Activated T-cell treated with anti-CD3 and anti-CD28 coated beads, Interleukin-2, amount 50 U/mL, for 48 hours (primary cell): Measurements from ENCODE around the gene FMO4.
A peak's percentile ranks its signal among the peaks of the same experiment; 100 is the strongest.
"Not testable (repeated sequence)": the region's sequence is repeated elsewhere in the genome, so short reads cannot be mapped to it uniquely, and the experiment has no call there.

Experiments used
- DNase-seq, 2 experiments: peaks; one replicate each; pipeline ENCODE4 v3.0.0-alpha.2; 2020

The FMO4 gene, protein sequence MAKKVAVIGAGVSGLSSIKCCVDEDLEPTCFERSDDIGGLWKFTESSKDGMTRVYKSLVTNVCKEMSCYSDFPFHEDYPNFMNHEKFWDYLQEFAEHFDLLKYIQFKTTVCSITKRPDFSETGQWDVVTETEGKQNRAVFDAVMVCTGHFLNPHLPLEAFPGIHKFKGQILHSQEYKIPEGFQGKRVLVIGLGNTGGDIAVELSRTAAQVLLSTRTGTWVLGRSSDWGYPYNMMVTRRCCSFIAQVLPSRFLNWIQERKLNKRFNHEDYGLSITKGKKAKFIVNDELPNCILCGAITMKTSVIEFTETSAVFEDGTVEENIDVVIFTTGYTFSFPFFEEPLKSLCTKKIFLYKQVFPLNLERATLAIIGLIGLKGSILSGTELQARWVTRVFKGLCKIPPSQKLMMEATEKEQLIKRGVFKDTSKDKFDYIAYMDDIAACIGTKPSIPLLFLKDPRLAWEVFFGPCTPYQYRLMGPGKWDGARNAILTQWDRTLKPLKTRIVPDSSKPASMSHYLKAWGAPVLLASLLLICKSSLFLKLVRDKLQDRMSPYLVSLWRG

DNA sequence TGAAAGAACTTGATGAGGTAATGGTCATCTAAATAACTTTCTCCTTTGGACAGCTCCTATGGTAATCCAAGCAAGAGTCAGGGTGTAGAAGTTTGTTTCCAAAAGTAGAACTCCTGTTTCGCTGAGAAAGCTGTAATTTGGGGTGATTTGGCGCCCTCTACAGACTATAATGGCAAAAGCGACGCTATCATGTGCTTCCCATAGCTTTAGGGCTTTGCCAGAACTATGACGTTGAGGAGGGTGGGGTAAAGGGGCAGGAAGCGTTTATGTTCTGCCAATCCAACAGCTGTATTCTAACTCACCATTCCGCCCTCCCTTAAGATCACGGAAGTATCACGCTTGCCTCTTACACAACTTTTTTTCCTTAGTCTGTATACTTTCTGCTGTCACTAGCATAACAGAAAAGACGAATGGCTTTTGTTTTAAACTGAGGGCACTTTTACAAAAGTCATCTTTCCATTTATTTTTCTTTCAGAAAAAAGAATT, at the start of gene FMO4:
TSS of gene FMO4 (plus strand) at position 349 of the 486 bp plus-strand sequence. CDS start 5,643 bp downstream, outside the sequence.
- peak; percentile 80 to 81 for DNase-seq

DNA sequence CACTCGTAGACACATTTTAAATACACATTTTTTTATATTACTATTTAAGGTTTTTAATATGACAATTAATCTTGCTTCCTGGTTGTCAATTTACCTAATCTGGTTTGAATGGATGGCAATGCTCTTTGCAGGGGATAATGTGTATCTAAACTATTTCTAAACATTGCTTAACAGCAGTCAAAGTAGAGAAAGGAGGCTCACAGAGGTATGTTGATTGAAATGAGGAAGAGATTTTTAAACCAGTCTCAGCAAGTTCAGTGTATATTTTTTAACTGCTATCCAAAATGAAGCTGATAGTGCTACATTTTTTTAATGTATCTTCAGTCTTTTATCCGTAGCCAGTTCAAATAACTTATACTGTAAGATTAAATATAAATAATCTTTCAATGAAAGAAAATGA, 48.3 kb upstream of the FMO4 start:
- DNase-seq = no peak

DNA sequence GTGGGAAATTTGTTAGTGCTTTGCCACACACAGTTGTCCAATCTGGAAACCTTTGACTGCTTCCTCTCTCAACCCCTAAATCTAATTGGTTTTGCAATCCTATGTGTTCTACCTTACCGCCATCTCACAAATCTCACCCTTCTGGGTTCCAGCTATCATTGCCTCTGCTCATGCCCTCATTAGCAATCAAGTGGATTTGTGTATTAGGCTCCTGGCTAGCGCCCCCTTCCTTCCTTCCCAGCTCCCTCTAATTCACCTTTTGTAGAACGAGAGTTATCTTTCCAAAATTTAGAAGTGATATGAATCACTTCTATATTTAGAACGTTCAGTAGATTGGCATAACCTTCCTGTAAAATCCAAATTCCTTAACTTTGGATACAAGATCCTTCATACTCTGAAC, 47.1 kb upstream of the FMO4 start:
- DNase-seq = no peak

DNA sequence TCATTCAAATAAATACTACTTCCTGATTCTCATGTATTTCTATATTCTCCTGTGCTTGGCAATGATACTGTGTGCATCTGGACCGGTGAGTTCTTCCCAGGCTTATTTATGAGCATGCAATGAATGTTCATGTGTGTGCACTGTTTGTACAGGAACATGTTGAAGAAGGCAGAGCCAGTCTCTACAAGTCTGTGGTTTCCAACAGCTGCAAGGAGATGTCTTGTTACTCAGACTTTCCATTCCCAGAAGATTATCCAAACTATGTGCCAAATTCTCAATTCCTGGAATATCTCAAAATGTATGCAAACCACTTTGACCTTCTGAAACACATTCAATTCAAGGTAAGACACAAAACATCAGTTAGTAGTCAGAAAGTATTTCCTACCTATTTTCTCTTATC, 46.6 kb upstream of the FMO4 start:
- no peak for DNase-seq

DNA sequence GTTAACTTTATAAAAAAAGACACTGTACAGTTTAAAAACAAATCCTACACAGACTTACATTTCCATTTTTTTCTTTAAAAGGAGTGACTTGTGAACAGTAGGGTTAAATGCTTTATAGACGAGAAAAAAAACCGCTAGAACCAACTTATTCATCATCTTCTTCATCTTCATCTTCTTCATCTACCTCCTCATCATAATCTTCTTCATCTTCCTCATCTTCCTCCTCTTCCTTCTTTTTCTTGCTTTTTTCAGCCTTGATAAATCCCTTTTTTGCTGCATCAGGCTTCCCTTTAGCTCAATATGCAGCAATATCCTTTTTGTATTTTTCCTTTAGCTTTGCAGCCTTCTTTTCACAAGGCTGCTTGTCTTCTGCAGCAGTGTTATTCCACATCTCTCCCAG, 43.2 kb upstream of the FMO4 start:
- DNase-seq = no peak

DNA sequence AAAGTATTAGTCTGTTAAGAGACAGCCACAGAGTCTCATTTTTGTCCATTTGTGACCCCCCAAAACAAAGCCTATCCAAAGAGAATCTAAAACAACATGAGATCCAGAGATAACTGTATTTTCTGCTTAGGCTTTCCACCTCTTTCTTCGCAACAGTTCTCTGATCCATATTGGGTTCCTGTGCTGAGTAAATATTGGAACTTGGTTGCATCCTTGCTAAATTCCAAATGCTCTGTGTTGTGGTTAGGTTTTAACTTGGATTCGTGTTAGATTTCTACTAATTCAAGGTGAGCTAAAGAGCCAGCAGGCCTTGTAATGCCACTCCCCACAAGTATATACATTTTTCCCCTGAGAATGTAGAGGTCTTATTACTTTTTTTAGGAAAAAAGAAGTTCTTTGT, 36.4 kb upstream of the FMO4 start:
- no peak for DNase-seq

DNA sequence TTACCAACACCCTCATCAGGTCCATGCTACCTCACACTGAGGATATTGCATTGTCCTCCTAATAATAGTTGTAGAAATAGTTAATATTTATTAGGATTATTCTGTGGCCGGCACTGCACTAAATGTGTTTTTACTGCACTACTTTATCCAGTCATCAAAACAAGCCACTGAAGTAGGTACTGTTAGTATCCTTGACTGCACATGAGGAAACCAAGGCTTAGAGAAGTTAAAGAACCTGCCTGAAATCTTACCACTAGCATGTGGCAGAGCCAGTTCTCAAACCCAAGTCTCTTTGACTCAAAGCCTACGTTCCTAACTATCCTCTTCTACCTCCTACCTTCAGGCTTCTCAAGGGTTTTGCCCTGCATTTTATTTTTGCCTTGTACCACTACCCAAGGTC, 34.7 kb upstream of the FMO4 start:
- DNase-seq = no peak

DNA sequence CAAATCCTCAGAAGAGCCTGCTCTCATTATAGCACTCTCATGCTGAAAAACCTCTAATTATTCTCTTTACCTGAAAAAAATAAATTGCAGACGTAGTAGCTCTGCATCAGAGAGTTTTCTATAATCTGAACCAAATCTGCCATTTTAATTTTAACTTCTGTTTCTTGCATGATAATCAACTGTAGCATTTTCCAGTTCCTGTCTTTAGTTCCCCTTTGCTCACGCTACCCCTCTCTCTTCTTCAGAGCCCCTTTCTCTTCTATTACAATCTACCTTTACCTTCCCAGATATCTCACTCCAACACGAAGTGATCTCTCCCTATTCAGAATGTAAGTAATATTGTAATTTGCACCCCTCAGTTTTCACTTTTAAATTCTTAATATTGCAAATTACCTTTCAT, 34.3 kb upstream of the FMO4 start:
- DNase-seq = no peak

DNA sequence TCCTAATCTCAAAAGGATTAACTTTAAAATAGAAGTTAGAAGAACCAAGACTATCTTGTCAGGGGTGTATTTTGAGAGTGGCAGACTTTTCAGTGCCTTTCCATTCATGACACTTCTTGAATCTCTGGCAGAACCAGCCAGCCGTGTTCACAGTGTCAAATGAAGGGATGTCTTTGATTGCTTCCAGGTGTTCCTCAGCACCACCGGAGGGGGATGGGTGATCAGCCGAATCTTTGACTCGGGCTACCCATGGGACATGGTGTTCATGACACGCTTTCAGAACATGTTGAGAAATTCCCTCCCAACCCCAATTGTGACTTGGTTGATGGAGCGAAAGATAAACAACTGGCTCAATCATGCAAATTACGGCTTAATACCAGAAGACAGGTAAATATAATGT, 33.4 kb upstream of the FMO4 start:
- no peak for DNase-seq

DNA sequence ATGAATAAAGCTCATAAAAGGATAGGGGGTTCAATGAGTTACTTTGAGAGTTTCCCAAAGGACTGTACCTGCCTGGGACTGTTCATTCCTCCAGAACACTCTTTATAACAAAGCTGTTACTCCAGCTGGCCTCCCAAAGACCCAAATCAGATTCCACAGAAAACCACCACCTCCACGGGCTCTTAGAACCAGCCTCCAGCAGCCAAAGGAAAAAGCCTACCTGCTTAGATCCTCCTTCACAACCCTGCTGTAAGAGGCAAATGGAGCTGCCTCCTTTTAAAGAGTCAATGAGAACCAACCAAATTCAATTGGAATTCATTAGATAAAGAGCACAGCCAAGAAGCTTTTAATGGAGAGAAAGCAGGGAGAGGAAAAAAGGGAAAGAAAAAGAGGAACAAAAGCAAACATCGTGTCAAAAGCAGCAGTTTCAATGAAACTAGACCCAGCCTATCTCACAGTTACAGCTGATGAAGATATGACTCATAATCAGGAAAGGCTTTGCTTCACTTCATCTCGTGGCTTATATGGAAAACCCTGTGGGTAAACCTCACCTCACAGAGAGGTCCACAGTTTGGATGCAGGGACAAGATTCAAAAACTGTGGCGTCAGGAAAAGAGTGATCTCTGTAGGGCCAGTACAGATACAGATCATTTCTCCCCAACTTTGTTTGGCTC, 27.8 kb upstream of the FMO4 start:
- DNase-seq = no peak

DNA sequence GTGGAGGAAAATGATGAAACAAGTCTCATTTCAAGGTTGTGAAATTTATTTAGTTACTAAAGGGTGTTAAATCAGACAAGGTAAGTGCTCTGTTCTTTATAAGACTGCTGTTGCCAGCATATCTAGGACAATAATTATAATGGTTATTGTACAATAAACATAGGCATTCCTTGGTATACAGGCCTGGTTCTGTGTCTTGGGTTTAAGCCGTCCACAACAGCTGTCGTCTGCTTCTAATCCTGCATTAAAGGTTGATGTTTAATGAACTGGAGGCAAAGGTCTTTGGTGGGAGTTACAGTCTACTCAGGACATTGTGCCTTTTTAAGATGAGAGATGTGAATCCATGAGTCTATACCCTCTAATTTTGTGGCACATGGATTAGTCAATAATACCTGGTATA, 23.4 kb upstream of the FMO4 start:
- no peak for DNase-seq

DNA sequence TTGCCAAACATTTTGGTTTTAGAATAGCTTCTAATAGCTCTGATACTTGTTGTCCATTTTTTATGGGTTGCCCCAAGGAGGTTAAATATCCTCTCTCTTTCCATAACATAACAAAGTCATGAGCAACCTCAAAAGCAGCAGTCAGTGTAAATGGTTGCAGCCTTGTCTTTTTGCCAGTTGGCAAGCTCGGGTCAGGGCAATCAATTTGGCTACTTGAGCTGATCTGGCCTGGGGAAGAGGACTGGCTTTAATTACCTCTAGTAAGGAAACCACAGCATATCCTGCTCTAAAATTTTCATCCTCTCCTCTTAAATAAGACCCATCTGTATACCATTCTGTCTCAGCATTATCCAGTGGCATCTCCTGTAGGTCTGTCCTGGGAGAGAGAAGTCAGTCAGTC, 21.2 kb upstream of the FMO4 start:
- DNase-seq = no peak

DNA sequence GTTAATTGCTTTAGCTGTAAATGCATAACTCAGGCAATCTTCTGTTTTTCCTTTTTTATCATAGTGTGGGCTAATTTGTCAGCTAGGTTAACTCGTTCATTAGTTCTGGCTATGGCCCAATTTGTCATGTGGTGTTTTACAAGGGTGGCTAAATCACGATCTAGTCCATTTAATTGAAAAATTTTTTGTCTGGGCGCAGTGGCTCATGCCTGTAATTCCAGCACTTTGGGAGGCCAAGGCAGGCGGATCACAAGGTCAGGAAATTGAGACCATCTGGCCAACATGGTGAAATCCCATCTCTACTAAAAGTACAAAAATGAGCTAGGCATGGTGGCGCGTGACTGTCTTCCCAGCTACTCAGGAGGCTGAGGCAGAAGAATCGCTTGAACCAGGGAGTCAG, 18.6 kb upstream of the FMO4 start:
- DNase-seq = not testable (repeated sequence)

DNA sequence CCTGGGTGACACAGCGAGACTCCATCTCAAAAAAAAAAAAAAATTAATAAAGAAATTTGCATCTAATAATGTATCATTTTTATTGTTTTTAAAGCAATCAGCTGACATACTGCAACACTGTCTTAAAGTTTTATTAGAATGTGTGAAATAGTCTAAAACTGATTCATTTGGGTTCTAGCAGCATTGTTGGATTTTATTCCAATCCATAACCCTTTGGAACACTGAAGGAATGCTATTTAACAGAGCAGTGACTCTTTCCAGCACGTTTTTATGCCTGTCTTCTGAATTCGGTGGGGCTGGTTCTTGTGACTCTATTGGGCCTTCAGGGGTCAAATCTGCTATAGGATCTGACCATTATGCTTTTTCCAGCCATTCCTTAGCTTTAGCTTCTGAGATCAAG, 18.2 kb upstream of the FMO4 start:
- no peak for DNase-seq

DNA sequence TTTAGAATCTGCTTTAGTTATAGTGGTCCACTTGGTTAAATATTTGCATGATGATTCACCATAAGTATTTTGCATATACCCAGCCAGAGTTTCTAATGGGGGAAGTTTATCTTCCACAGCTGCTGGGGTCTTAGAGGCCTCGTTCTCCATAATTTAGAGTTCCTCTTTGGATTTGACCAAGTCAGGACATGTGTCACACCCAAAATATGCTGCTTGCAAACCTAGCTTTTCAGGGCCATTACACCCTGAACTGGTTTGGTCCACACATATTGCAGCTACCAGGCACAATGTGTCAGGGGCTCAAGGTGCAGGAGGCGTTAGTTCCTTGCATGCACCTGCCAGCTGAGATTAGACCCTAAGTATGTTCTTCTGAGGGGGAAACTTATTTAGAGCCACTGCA, 17.1 kb upstream of the FMO4 start:
- DNase-seq = no peak

DNA sequence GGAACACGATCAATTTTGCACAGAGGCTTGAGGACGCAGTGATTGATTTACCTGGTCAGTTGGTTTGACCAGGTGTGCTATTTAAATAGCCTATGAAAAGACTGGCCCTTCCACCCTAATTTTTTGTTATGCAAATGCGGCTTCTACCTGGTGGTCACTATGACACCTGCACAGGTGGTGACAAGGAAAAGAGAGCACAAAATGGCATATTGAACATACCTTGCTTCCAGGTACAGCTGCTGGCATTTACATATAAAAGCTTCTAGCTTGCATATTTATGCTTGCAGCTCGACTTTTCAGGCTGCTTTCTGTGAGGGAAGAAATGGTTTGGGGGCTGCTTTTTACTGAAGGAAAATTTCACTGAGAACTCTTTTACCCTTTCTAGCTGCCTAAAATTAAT, 15.3 kb upstream of the FMO4 start:
- no peak for DNase-seq

DNA sequence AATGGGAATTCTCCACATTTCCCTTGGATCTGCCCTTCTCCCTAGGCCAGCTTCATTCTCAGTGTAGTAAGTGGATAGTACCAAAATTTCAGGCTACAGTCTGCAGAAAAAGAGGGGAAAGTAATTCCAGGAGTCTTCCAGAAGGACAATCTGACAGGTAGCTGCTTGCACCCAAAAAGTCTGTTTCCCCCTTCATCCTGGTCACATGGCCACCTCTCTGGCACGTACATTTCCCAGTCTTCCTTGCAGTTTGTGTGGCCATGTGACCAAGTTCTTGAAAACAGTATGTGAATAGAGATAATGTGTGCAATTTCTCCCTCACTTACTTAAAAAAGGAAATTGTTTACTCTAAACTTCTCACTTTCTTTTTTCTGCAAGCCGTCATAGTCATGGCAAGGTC, 14.6 kb upstream of the FMO4 start:
- DNase-seq = no peak

DNA sequence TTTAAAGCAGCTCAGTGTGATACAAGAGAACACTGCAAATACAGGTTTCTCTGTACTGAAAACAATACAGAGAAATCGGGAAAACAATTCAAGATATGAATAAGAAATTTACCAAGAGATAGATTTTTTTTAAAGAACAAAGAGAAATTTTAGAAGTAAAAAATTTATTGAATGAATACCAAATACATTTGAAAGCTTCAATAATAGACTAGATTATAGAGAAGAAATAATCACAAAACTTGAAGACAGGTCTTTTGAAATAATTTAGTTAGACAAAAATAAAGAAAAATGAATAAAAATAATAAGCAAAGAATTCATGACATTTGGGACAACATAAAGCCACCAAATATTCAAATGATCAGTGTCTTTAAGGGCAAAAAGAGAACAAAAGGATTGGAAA, 13.6 kb upstream of the FMO4 start:
- no peak for DNase-seq

DNA sequence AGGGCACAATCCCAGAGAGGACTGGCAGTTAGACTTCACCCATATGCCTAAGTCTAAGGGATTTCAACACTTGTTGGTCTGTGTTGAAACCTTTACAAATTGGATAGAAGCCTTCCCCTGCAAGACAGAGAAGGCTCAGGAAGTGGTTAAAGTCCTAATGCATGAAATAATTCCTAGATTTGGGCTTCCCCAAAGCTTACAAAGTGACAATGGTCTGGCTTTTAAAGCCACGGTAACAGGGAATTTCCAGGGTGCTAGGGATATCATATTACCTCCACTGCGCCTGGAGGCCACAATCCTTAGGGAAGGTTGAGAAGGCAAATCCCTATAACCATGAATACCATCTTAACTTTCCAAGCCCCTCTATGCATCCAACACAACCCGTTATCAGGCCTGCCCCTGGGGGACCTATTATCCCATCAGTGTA, 3.3 kb upstream of the FMO4 start:
- no peak for DNase-seq

DNA sequence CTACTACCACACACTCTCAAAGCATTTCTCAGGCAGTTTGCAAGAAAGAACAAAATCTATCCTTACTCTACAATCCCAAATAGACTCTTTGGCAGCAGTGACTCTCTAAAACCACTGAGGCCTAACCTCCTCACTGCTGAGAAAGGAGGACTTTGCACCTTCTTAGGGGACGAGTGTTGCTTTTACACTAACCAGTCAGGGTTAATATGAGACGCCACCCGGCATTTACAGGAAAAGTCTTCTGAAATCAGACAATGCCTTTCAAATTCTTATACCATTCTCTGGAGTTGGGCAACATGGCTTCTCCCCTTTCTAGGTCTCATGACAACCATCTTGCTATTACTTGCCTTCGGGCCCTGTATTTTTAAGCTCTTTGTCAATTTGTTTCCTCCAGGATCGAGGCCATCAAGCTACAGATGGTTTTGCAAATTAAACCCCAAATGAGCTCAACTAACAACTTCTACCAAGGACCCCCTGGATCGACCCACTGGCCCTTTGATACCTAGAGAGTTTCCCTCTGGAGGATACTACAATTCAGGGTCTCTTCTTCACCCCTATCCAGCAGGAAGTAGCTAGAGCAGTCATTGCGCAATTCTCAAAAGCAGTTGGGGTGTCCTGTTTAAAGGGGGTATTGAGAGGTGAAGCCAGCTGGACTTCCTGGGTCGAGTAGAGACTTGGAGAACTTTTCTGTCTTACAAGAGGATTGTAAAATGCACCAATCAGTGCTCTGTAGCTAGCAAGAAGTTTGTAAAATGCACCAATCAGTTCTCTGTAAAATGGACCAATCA, 2.0 kb upstream of the FMO4 start:
- no peak for DNase-seq

DNA sequence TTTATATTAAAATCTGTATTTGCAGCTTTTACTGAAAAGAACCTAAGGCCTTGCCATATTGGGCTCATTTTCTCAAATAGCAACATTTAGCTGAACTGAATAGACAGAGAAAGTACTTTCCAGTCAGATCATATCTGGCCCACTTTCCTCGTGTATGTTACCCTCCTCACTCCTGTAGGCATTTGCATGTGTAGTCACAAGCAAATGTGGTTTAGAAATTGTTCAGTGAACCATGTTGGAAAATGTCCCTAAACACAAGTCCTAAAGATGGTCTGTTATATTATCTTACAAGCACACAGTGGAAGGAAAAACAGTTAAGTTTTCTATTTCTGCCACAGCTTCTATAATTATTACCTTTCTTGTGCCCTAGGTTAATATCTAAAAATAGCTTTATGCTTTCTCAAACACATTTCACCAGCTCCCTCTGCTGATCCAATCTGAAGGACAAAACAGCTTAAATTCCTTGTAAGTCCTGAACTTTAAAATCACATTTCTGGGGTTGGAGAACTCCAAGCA, 606 bp upstream of the FMO4 start:
- DNase-seq = no peak

DNA sequence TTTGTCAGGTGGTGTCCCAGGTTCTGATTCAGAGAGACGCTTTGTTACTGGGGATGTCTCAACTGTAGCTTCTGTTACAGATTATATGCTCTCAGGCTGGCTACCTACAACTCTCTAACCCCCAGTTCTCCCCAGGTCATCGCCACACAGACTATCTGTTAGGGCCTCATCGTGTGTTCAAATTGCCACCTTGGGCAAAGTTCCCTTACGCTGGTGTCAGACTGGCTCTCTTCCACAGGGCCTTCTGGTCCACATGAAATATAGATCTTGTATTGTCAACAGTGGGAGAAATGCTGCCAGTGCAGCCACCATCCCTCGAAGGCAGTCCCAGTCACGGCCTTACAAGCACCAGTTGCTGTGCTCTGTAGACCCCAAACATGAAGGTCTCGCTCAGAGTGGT, 15.3 kb downstream of the FMO4 start:
- no peak for DNase-seq

DNA sequence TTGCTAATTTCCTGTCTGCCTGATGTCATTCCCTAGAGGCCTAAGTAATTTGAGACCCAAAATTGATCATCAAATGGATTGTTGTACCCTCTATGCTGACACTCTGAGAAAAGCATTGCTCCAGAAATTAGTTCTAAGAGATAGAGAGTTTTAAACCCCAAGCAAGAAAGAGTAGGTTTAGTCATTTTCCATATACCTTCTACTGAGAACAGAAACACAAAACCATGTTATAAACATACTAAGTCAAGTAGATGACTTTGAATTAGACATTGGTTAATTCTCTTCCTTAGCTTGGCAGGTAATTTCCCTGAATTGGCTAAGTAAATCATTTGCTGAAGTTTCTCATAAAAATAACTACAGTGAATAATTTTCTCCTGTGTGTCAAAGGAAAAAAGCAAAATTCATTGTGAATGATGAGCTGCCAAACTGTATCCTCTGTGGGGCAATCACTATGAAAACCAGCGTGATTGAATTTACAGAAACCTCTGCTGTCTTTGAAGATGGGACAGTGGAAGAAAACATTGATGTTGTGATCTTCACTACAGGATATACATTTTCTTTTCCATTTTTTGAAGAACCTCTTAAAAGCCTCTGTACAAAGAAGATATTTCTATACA, 20.1 kb downstream of the FMO4 start:
- DNase-seq = no peak
